Cardiac muscle cell (in vitro differentiated cells and primary cell): ENCODE measurements around the gene AGPAT4. TPM values are rescaled to one million over a fixed set of nuclear protein-coding genes. Genes with fewer than 3 reads are reported as not detected.

Experiments used
- DNase-seq, 2 donors: peaks; one replicate each; pipeline versions ENCODE4 v3.0.0 to v3.0.0-alpha.2; 2010 to 2017; ENCODE audit warnings: low read depth in 1 of 2, low spot score in 1 of 2
- H3K27ac ChIP-seq: fragments of 200-600 bp; sonication (generic); 2 replicates; pipeline ENCODE4 v1.5.1; 2016
- H3K27me3 ChIP-seq: fragments of 200-600 bp; sonication (generic); 2 replicates; pipeline ENCODE4 v1.6.0; 2016; ENCODE audit warnings: control low read depth
- H3K36me3 ChIP-seq: fragments of 200-600 bp; sonication (generic); 2 replicates; pipeline ENCODE4 v1.5.1; 2016; ENCODE audit warnings: control low read depth
- H3K4me1 ChIP-seq: fragments of 200-600 bp; sonication (generic); 2 replicates; pipeline ENCODE4 v1.8.1; 2017; ENCODE audit warnings: low read depth, mild to moderate bottlenecking, mixed run types
- H3K4me3 ChIP-seq: fragments of 200-600 bp; sonication (generic); 2 replicates; pipeline ENCODE4 v1.5.1; 2016; ENCODE audit warnings: mild to moderate bottlenecking
- H3K9me3 ChIP-seq: fragments of 200-600 bp; sonication (generic); 2 replicates; pipeline ENCODE4 v1.5.1; 2017; ENCODE audit warnings: low read depth, mild to moderate bottlenecking, control low read depth
- CTCF ChIP-seq: IDR thresholded peaks from 2 replicates; pipeline ENCODE4 v1.5.1; 2012; ENCODE audit warnings: low read depth, mild to moderate bottlenecking, low read length
- polyA plus RNA-seq: library from polyadenylated mRNA; unstranded; fragments of >200 nt; fragmentation: Nextera tagmentation; extraction: Ambion mirVana; gene quantifications from 2 replicates; pipeline ENCODE4 v1.2.1, GENCODE V29; 2016
- total RNA-seq: library from RNA; depleted of rRNA; stranded (reverse); fragments of >200 nt; gene quantifications from 2 replicates; pipeline ENCODE4 v1.2.3, GENCODE V29; 2016

Gene AGPAT4
- total and polyA plus RNA-seq, 2 experiments from 2014 or later = 13.9 to 17.7 TPM

- no peak overlapping the region for H3K27ac ChIP-seq
- DNase-seq = no peak
- no peaks in the 10 kb centered on the region for H3K9me3 ChIP-seq
- no peaks in the 10 kb centered on the region for H3K27me3 ChIP-seq
- H3K4me3 ChIP-seq = no peak overlapping the region
- H3K4me1 ChIP-seq = no peaks in the 10 kb centered on the region
- no peaks in the 10 kb centered on the region for H3K36me3 ChIP-seq
- no peak for TF ChIP-seq CTCF
Observed at GRCh38 chr6:161245363-161245762, 28.5 kb downstream of the AGPAT4 start.

- Histone ChIP-seq H3K4me3 (no peak overlapping the region), H3K9me3 (no peaks in the 10 kb centered on the region), H3K36me3 (no peaks in the 10 kb centered on the region), H3K27ac (no peak overlapping the region), H3K4me1 (no peaks in the 10 kb centered on the region), H3K27me3 (no peaks in the 10 kb centered on the region)
- TF ChIP-seq CTCF = no peak
- no peak for DNase-seq
Observed at GRCh38 chr6:161244725-161245124, 29.1 kb downstream of the AGPAT4 start.

GRCh38 chr6:161242779-161243693 lies 30.8 kb downstream of the AGPAT4 start:
- peak in 1 of 2 donors; percentile 39 for DNase-seq
- H3K9me3 ChIP-seq = no peaks in the 10 kb centered on the region
- no peaks in the 10 kb centered on the region for H3K36me3 ChIP-seq
- H3K4me1 ChIP-seq = no peaks in the 10 kb centered on the region
- no peak overlapping the region for H3K27ac ChIP-seq
- no peaks in the 10 kb centered on the region for H3K27me3 ChIP-seq
- H3K4me3 ChIP-seq = no peak overlapping the region
- TF ChIP-seq CTCF = no peak

GRCh38 chr6:161242113-161242512 lies 31.7 kb downstream of the AGPAT4 start:
- no peaks in the 10 kb centered on the region for H3K36me3 ChIP-seq
- DNase-seq = no peak
- H3K4me1 ChIP-seq = no peaks in the 10 kb centered on the region
- H3K9me3 ChIP-seq = no peaks in the 10 kb centered on the region
- no peak overlapping the region for H3K4me3 ChIP-seq
- H3K27me3 ChIP-seq = no peaks in the 10 kb centered on the region
- TF ChIP-seq CTCF = no peak
- no peak overlapping the region for H3K27ac ChIP-seq

- no peak for TF ChIP-seq CTCF
- Histone ChIP-seq H3K27me3 (no peaks in the 10 kb centered on the region), H3K9me3 (no peaks in the 10 kb centered on the region), H3K27ac (no peak overlapping the region), H3K4me1 (peaks cover 13% of the 10 kb centered on the region), H3K4me3 (no peak overlapping the region), H3K36me3 (no peaks in the 10 kb centered on the region)
- DNase-seq = no peak
Observed at GRCh38 chr6:161239001-161239400, 34.9 kb downstream of the AGPAT4 start.
